Duodenal mucosa (tissue), 2 donors: ENCODE results near the gene WDR18.

ENCODE experiments used
- H3K27ac ChIP-seq: one replicate; pipeline ENCODE4 v1.7.0; 2013; ENCODE audit warnings: low read depth, low read length
- H3K27me3 ChIP-seq, 2 donors: one replicate each; pipeline ENCODE4 v1.7.0; 2013; ENCODE audit warnings: low read length in 2 of 2, control low read depth in 1 of 2; ENCODE audit not compliant: insufficient read depth in 2 of 2, control insufficient read depth in 1 of 2
- H3K36me3 ChIP-seq, 2 donors: one replicate each; pipeline ENCODE4 v1.7.0; 2013; ENCODE audit warnings: low read length in 2 of 2, control low read depth in 1 of 2; ENCODE audit not compliant: insufficient read depth in 2 of 2, control insufficient read depth in 1 of 2
- H3K4me1 ChIP-seq, 2 donors: one replicate each; pipeline ENCODE4 v1.7.0; 2013; ENCODE audit warnings: low read length in 2 of 2, control low read depth in 1 of 2; ENCODE audit not compliant: insufficient read depth in 2 of 2, control insufficient read depth in 1 of 2
- H3K4me3 ChIP-seq, 2 donors: one replicate each; pipeline ENCODE4 v1.7.0; 2013; ENCODE audit warnings: low read length in 2 of 2, low read depth in 1 of 2
- H3K9ac ChIP-seq, 2 donors: one replicate each; pipeline ENCODE4 v1.7.0; 2013; ENCODE audit warnings: low read length in 2 of 2, low read depth in 1 of 2
- H3K9me3 ChIP-seq, 2 donors: one replicate each; pipeline ENCODE4 v1.7.0; 2013; ENCODE audit warnings: low read length in 2 of 2, control low read depth in 1 of 2; ENCODE audit not compliant: control insufficient read depth in 1 of 2

The WDR18 gene

DNA sequence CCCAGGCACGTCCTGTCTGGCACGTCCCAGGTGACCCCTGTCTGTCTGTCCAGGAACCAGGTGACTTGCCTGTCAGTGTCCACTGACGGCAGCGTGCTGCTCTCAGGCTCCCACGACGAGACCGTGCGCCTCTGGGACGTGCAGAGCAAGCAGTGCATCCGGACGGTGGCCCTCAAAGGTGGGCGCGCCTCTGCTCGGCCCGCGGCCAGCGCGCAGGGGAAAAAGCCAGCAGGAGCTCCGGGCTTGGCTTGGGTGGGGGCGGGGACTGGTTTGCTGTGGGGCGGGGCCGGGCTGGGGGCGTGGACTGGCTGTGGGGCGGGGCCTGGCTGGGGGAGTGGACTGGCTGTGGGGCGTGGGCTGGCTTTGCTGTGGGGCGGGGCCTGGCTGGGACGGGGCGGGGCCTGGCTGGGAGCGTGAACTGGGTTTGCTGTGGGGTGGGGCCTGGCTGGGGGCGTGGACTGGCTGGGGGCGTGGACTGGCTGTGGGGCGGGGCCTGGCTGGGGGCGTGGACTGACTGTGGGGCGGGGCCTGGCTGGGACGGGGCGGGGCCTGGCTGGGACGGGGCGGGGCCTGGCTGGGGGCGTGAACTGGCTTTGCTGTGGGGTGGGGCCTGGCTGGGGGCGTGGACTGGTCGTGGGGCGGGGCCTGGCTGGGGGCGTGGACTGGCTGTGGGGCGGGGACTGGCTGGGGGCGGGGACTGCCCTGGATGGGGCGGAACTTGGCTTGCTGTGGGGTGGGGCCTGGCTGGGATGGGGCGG is 7.2 kb downstream of the WDR18 start:
- H3K9me3 ChIP-seq: no peaks in the 10 kb centered on the region
- no peak overlapping the region for H3K27ac ChIP-seq
- H3K9ac ChIP-seq: no peak overlapping the region
- peaks cover 0 to 21% of the 10 kb centered on the region in 2 donors for H3K36me3 ChIP-seq
- H3K4me1 ChIP-seq: no peaks in the 10 kb centered on the region
- H3K4me3 ChIP-seq: no peak overlapping the region
- peaks cover 12% of the 10 kb centered on the region in 2 donors for H3K27me3 ChIP-seq

DNA sequence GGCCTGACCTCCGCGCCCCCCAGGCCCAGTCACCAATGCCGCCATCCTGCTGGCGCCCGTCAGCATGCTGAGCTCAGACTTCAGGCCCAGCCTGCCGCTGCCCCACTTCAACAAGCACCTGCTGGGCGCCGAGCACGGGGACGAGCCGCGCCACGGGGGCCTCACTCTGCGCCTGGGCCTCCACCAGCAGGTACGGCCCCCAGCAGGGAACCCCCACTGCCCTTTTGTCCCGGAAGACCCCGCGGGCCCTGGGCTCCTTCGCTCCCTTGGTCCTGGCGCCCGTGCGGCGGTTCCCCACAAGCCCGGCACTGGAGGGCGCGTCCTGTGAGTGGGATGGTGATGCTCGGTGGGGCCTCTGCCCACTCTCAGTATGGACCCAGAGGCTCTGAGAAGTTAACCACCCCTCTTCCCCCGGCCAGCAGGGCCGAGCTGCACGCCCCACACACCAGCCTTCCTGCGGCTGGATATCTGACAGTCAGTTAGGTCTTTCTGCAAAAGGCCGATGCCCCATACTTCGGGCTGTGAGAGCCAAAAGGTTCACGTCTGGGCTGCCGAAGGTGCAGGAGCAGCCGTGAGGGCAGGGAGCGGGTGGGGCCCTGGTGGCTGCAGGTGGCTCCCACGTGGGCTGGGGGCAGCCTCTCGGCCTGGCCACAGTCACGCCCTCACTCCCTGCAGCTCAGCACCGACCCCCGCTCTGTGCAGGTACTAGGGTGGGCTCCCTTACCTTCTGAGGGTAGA is 8.0 kb downstream of the WDR18 start:
- H3K27me3 ChIP-seq: peaks cover 17 to 18% of the 10 kb centered on the region in 2 donors
- no peak overlapping the region for H3K9ac ChIP-seq
- H3K4me1 ChIP-seq: no peaks in the 10 kb centered on the region
- no peak overlapping the region for H3K27ac ChIP-seq
- H3K4me3 ChIP-seq: no peak overlapping the region
- peaks cover 0 to 15% of the 10 kb centered on the region in 2 donors for H3K36me3 ChIP-seq
- H3K9me3 ChIP-seq: no peaks in the 10 kb centered on the region

DNA sequence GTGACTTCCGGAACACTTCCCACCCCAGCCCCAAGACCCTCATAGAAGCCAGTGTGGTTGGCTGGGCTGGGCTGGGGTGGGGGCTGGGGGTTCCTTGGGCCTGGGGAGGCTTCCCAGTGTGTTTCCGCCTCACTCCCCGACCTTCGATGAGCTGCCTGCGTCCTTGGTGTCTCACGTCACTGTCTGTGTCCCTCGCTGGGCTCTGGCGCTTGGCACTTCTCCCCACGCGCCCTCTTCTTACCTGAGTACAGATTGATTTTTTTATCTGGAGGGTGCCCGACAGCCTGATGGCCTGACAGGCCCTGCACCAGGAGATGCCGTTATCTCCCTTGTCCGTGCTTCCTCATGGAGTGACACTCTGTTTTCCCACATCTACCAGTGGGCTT is 8.5 kb downstream of the WDR18 start:
- Histone ChIP-seq H3K36me3 (peaks cover 0 to 15% of the 10 kb centered on the region in 2 donors), H3K4me3 (no peak overlapping the region), H3K27me3 (peaks cover 22% of the 10 kb centered on the region in 2 donors), H3K27ac (no peak overlapping the region), H3K4me1 (no peaks in the 10 kb centered on the region), H3K9me3 (no peaks in the 10 kb centered on the region), H3K9ac (no peak overlapping the region)

- H3K36me3 ChIP-seq: peaks cover 0 to 10% of the 10 kb centered on the region in 2 donors
Observed at GRCh38 chr19:993361-993830, 9.3 kb downstream of the WDR18 start.

DNA sequence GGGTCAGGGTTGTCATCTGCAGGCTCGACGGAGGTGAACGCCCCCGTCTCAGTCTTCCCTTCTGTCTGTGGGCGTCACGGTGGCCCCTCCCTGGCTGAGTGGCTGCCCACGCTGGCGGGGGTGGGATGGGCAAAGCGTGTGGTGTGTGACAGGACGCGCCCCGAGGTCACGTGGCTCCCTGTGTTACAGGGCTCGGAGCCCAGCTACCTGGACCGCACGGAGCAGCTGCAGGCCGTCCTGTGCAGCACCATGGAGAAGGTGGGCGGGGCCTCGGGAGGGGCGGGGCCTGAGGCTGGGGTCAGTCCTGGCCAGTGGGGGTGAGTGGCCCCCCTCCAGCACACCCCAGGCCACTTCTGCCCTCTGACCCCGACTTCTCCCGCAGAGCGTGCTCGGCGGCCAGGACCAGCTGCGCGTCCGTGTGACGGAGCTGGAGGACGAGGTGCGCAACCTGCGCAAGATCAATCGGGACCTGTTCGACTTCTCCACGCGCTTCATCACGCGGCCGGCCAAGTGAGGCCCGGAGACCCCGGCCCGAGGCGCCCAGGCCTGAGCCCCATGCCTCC is 9.8 kb downstream of the WDR18 start:
- Histone ChIP-seq H3K9me3 (no peaks in the 10 kb centered on the region), H3K27ac (no peak overlapping the region), H3K36me3 (peaks cover 0 to 9% of the 10 kb centered on the region in 2 donors), H3K4me1 (no peaks in the 10 kb centered on the region), H3K4me3 (no peak overlapping the region), H3K9ac (no peak overlapping the region), H3K27me3 (peaks cover 35% of the 10 kb centered on the region in 2 donors)

More at GRCh38 chr19:993361-993830, 9.3 kb downstream of the WDR18 start:
- no peaks in the 10 kb centered on the region for H3K9me3 ChIP-seq
- H3K9ac ChIP-seq: no peak overlapping the region
- H3K27me3 ChIP-seq: peaks cover 30% of the 10 kb centered on the region in 2 donors
- H3K27ac ChIP-seq: peak overlapping the region; percentile 10
- H3K4me3 ChIP-seq: no peak overlapping the region
- H3K4me1 ChIP-seq: no peaks in the 10 kb centered on the region

DNA sequence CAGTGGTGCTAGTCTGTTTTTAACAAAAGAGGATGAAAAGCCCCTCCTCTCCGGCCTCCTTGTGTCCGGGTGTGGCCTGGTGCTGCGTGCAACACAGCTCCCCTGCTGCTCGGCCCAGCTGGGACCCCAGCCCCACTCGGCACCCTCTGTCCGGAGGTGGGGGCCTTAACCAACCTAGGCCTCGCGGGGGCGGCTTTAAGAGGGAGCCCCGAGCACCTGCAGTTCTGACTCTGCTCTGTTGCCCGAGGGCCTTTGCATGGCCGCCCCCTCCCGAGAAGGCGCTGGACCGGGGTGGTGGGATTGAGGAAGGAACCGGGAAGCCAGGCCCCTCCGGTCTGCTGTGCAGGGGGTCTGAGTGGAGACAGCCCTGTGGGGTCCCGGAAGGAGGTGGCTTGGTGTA is 10.4 kb downstream of the WDR18 start:
- Histone ChIP-seq H3K27ac (no peak overlapping the region), H3K9ac (no peak overlapping the region), H3K36me3 (peaks cover 0 to 9% of the 10 kb centered on the region in 2 donors), H3K4me1 (no peaks in the 10 kb centered on the region), H3K4me3 (no peak overlapping the region), H3K27me3 (peaks cover 41% of the 10 kb centered on the region in 2 donors), H3K9me3 (no peaks in the 10 kb centered on the region)

- Histone ChIP-seq H3K27me3 (peaks cover 41 to 42% of the 10 kb centered on the region in 2 donors), H3K9me3 (no peaks in the 10 kb centered on the region), H3K36me3 (peaks cover 0 to 9% of the 10 kb centered on the region in 2 donors), H3K27ac (peak overlapping the region; percentile 10), H3K4me3 (no peak overlapping the region), H3K9ac (no peak overlapping the region), H3K4me1 (no peaks in the 10 kb centered on the region)
Observed at GRCh38 chr19:995051-995827, 11.1 kb downstream of the WDR18 start.

GRCh38 chr19:996051-996838 is 12.1 kb downstream of the WDR18 start:
- no peaks in the 10 kb centered on the region for H3K9me3 ChIP-seq
- peak overlapping the region in 1 of 2 donors; percentile 29 for H3K4me3 ChIP-seq
- H3K36me3 ChIP-seq: no peaks in the 10 kb centered on the region
- no peaks in the 10 kb centered on the region for H3K4me1 ChIP-seq
- peak overlapping the region in 1 of 2 donors; percentile 25 for H3K9ac ChIP-seq
- H3K27ac ChIP-seq: no peak overlapping the region
- peaks cover 47 to 48% of the 10 kb centered on the region in 2 donors for H3K27me3 ChIP-seq

- no peak overlapping the region for H3K27ac ChIP-seq
- no peaks in the 10 kb centered on the region for H3K9me3 ChIP-seq
- no peak overlapping the region for H3K9ac ChIP-seq
- no peaks in the 10 kb centered on the region for H3K36me3 ChIP-seq
- no peak overlapping the region for H3K4me3 ChIP-seq
- H3K27me3 ChIP-seq: peaks cover 51 to 56% of the 10 kb centered on the region in 2 donors
- no peaks in the 10 kb centered on the region for H3K4me1 ChIP-seq
Observed at GRCh38 chr19:998064-998463, 13.9 kb downstream of the WDR18 start.
